Activated B cell treated with CpG ODN at 0.5 μM for 24 hours (primary cell): Measurements from ENCODE around the gene GPR137. TPM values are rescaled to one million over a fixed set of nuclear protein-coding genes. Genes with fewer than 3 reads are reported as not detected.

ENCODE experiments used
- ATAC-seq: fragments of 200-7000 bp; cut with Tn5 transposase; one replicate; pipeline ENCODE4 v1.10.0; 2021; ENCODE audit warnings: low read depth, mild to moderate bottlenecking, moderate library complexity
- CTCF ChIA-PET: fragments of 350-600 bp; sonication (Branson Sonifier 250); formaldehyde crosslinking; loops from one replicate; lab custom pipeline; 2021; ENCODE audit warnings: antibody characterized with exemption; lab: Charles Lee
- POLR2A ChIA-PET: fragments of 350-600 bp; sonication (Branson Sonifier 250); formaldehyde crosslinking; loops from one replicate; lab custom pipeline; 2021; ENCODE audit warnings: antibody characterized with exemption; lab: Charles Lee
- DNase-seq: peaks from one replicate; pipeline ENCODE4 v3.0.0; 2022
- H3K27ac Mint-ChIP-seq: one replicate; pipeline ENCODE4 v1.8.0; 2020; ENCODE audit warnings: mixed read lengths
- H3K27me3 Mint-ChIP-seq: one replicate; pipeline ENCODE4 v1.8.0; 2021; ENCODE audit warnings: mixed read lengths
- H3K36me3 Mint-ChIP-seq: one replicate; pipeline ENCODE4 v1.8.0; 2021; ENCODE audit warnings: low read depth, mixed read lengths
- H3K4me1 Mint-ChIP-seq: one replicate; pipeline ENCODE4 v1.8.0; 2021; ENCODE audit warnings: mixed read lengths
- H3K4me3 Mint-ChIP-seq: one replicate; pipeline ENCODE4 v1.8.0; 2020; ENCODE audit warnings: mild to moderate bottlenecking, mixed read lengths
- H3K9me3 Mint-ChIP-seq: one replicate; pipeline ENCODE4 v1.8.0; 2020; ENCODE audit warnings: mixed read lengths
- intact Hi-C: fragments of 100-400 bp; cut with micrococcal nuclease; formaldehyde crosslinking; loops from one replicate; pipeline ENCODE4 v1.15.1; 2024
- total RNA-seq: library from RNA; stranded (reverse); gene quantifications from 2 replicates; pipeline ENCODE4 v1.2.3, GENCODE V29; 2022
- TF ChIP-seq, protein P1 (sequence below): fragments of 200-600 bp; IDR thresholded peaks from one replicate; pipeline ENCODE4 v1.8.0; 2022; ENCODE audit warnings: antibody characterized with exemption, mild to moderate bottlenecking

GPR137 gene
- total RNA-seq, 1 donor from 2014 or later, result 53.1 TPM

DNA sequence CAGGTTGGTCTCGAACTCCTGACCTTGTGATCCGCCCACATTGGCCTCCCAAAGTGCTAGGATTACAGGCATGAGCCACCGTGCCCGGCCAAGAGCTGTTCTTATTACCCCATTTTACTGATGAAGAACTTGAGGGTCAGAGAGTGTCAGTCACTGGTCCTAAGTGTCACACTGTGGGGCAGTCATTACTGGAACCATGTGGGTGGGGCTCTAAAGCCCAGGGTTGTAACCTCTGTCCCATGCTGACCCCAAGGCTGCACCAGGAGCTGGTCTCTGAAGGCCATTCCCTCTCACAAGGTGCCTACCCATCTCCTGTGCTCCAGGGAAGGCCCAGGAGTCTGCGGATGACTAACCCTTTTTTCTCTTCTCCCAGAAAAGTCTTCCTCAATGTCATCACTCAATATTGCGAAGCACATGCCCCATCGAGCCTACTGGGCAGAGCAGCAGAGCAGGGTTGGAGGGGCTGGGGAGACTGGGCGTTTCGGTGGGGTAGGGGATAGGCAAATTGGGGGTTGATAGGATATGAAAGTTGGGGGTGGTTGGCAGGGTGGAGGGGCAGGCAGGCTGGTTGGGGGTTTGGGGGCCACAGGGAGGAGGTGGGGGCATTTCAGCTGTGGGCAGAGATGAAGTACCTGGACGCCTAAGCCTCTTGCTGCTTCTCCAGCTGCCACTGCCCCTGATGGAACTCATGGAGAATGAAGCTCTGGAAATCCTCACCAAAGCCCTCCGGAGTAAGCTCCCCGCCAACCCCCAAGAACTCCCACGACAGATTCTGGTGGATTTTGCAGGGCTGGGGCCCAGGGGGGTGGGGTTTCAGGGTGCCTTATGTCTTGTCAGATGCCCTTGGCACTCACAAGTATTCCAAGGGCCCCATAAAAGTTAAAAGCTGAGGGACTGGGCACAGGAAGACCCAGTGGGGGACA, 17.7 kb downstream of the GPR137 start:
- no peak overlapping the region for H3K27ac Mint-ChIP-seq
- H3K4me1 Mint-ChIP-seq, result peaks cover 38% of the 10 kb centered on the region
- peaks cover 12% of the 10 kb centered on the region for H3K27me3 Mint-ChIP-seq
- ChIA-PET POLR2A (interaction anchor here (0.6 to 3.3 kb wide), 15 partner anchors 14 to 1009 kb away, joined by 3 to 62 read pairs (median 10); partner anchors contain the start of genes BAD, CCDC88B, FERMT3 and FKBP2), CTCF (interaction anchor here (1.2 to 5.7 kb wide), 15 partner anchors 12 to 466 kb away, joined by 3 to 147 read pairs (median 6); partner anchors contain the start of genes BAD, CCDC88B, FERMT3 and KCNK4)
- no peak for ATAC-seq
- H3K9me3 Mint-ChIP-seq, result no peaks in the 10 kb centered on the region
- TF ChIP-seq, protein P1, sequence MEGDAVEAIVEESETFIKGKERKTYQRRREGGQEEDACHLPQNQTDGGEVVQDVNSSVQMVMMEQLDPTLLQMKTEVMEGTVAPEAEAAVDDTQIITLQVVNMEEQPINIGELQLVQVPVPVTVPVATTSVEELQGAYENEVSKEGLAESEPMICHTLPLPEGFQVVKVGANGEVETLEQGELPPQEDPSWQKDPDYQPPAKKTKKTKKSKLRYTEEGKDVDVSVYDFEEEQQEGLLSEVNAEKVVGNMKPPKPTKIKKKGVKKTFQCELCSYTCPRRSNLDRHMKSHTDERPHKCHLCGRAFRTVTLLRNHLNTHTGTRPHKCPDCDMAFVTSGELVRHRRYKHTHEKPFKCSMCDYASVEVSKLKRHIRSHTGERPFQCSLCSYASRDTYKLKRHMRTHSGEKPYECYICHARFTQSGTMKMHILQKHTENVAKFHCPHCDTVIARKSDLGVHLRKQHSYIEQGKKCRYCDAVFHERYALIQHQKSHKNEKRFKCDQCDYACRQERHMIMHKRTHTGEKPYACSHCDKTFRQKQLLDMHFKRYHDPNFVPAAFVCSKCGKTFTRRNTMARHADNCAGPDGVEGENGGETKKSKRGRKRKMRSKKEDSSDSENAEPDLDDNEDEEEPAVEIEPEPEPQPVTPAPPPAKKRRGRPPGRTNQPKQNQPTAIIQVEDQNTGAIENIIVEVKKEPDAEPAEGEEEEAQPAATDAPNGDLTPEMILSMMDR, result no peak
- intact Hi-C loops, result loop anchor here (1.0 to 5.0 kb wide), 5 partner anchors 99 to 536 kb away; partner anchors contain the start of genes MARK2 and ZFTA
- peaks cover 11% of the 10 kb centered on the region for H3K36me3 Mint-ChIP-seq
- H3K4me3 Mint-ChIP-seq, result no peak overlapping the region
- no peak for DNase-seq

DNA sequence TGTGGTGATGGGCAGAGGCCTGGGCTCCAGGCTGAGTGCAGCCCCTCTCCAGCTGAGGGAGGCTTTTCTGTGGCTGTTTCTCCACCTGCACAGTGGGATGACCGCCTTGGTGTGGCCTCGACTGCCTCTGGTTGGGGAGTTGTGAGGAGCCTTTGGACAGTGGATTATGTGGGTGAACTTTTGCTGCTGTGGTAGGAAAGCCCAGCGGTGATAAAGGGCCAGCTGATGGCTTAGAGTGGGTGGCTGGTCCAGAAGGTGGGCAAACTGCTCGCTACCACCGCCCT, 18.3 kb downstream of the GPR137 start:
- POLR2A ChIA-PET, result interaction anchor here (0.6 to 3.3 kb wide), 17 partner anchors 13 to 1462 kb away, joined by 3 to 62 read pairs (median 7); partner anchors contain the start of genes BAD, CCDC88B, FERMT3 and FKBP2
- ATAC-seq (no peak), DNase-seq (no peak)
- Mint-ChIP-seq H3K4me1 (peaks cover 37% of the 10 kb centered on the region), H3K27me3 (peaks cover 11% of the 10 kb centered on the region), H3K36me3 (peaks cover 11% of the 10 kb centered on the region), H3K4me3 (peak overlapping the region; percentile 87), H3K27ac (peak overlapping the region; percentile 89), H3K9me3 (no peaks in the 10 kb centered on the region)
- TF ChIP-seq, protein P1, result no peak
- intact Hi-C loops, result loop anchor here (1.0 to 5.0 kb wide), 5 partner anchors 100 to 537 kb away; partner anchors contain the start of genes MARK2 and ZFTA
- CTCF ChIA-PET, result interaction anchor here (1.3 to 5.7 kb wide), 13 partner anchors 14 to 98 kb away, joined by 3 to 147 read pairs (median 10); partner anchors contain the start of genes BAD, CCDC88B, FERMT3 and PLCB3

DNA sequence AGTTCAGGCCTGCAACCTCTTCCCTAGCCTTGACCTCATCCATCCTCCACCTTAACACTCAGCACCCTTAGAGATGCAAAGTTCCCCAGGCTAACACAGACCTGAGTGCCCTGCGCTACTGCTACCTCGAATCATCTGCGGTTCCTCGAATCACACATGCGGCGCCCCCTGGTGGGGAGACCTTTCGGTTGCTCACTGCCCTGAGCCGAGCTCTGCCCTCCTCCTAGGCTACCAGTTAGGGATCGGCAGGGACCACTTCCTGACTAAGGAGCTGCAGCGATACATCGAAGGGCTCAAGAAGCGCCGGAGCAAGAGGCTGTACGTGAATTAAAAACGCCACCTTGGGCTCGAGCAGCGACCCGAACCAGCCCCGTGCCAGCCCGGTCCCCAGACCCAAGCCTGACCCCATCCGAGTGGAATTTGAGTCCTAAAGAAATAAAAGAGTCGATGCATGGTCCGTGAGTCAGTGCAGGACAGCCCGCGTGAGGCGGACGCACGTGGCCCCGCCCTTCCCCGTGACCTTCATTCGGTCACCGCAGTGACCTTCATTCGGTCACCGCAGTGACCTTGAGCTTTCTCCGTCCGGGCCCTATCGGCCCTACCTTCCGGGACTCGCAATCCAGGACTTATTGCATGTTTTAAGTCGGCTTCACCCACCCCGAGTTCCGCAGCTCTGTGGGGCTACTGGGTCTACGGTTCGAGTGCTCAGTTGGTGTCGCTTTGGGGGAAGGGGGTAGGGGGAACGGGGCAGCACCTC, 18.8 kb downstream of the GPR137 start:
- CTCF ChIA-PET, result interaction anchor here (0.6 to 5.7 kb wide), 20 partner anchors 9 to 497 kb away, joined by 3 to 147 read pairs (median 5); partner anchors contain the start of genes BAD, CCDC88B, FERMT3 and PLCB3
- H3K9me3 Mint-ChIP-seq, result no peaks in the 10 kb centered on the region
- DNase-seq, result peak; percentile 84
- intact Hi-C loops, result loop anchor here (1.0 to 5.0 kb wide), 14 partner anchors 13 to 537 kb away; partner anchors contain the start of genes CCDC88B, FKBP2, GPR137 and MARK2
- POLR2A ChIA-PET, result interaction anchor here (0.5 to 3.3 kb wide), 25 partner anchors 13 to 1463 kb away, joined by 3 to 62 read pairs (median 6); partner anchors contain the start of genes BAD, CCDC88B, DNAJC4 and FERMT3
- peaks cover 11% of the 10 kb centered on the region for H3K27me3 Mint-ChIP-seq
- TF ChIP-seq, protein P1, result peak; percentile 22
- ATAC-seq, result peak; percentile 13
- peak overlapping the region; percentile 87 for H3K4me3 Mint-ChIP-seq
- peak overlapping the region; percentile 89 for H3K27ac Mint-ChIP-seq
- H3K4me1 Mint-ChIP-seq, result peaks cover 34% of the 10 kb centered on the region
- peaks cover 11% of the 10 kb centered on the region for H3K36me3 Mint-ChIP-seq

DNA sequence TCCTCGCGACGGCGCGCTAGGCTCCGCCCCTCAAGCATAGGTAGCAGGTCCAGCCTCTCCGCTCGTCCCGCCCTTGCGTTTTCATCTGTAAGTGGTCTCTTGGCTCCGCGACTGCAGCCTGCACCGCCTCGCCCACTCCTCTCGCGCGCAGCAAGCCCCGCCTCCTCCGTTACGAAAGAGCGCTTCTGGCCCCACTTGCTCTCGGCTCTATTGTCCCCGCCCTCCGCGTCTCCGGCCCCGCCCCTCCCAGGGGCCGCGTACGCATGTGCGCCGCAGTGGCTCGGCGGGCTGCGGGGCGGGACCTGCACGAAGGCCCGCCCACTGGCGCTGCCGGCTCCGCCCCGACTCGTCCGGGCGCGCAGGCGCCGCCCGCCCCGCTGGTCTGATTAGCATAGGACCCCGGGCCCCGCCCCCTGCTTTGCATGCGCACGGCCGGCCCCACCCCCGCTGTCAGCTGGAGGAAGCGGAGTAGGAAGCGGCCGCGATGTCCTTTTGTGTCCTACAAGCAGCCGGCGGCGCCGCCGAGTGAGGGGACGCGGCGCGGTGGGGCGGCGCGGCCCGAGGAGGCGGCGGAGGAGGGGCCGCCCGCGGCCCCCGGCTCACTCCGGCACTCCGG, 19.5 kb downstream of the GPR137 start, which contains the start of gene ESRRA:
TSS of gene ESRRA (plus strand) at position 450 of the 616 bp plus-strand sequence. CDS start 1,656 bp downstream, outside the sequence.
- H3K27ac Mint-ChIP-seq, result peak within 1 kb of the TSS; percentile 92
- TF ChIP-seq, protein P1, result no peak
- peak; percentile 99 for DNase-seq
- ATAC-seq, result peak; percentile 82
- no peaks in the 10 kb centered on the region for H3K9me3 Mint-ChIP-seq
- peaks cover 9% of the 10 kb centered on the region for H3K27me3 Mint-ChIP-seq
- H3K4me3 Mint-ChIP-seq, result peak within 1 kb of the TSS; percentile 95
- ChIA-PET POLR2A (interaction anchor here (0.5 to 3.3 kb wide), 20 partner anchors 12 to 1464 kb away, joined by 3 to 62 read pairs (median 7); partner anchors contain the start of genes BAD, CCDC88B, DNAJC4 and FERMT3), CTCF (interaction anchor here (0.6 to 5.7 kb wide), 13 partner anchors 9 to 305 kb away, joined by 3 to 147 read pairs (median 10); partner anchors contain the start of genes BAD, FERMT3, PLCB3 and PRDX5)
- intact Hi-C loops, result loop anchor here (1.0 to 2.0 kb wide), 10 partner anchors 12 to 466 kb away; partner anchors contain the start of genes CCDC88B, FKBP2, GPR137 and MARK2
- H3K4me1 Mint-ChIP-seq, result peaks cover 29% of the 10 kb centered on the region
- peaks cover 11% of the 10 kb centered on the region for H3K36me3 Mint-ChIP-seq
